Endometrial microvascular endothelial cells (primary cell): ENCODE data around the gene TAF1D. TPM values are rescaled to one million over a fixed set of nuclear protein-coding genes. Genes with fewer than 3 reads are reported as not detected.
"Not testable (repeated sequence)": the region's sequence is repeated elsewhere in the genome, so short reads cannot be mapped to it uniquely, and the experiment has no call there.

Source experiments
- in situ Hi-C: cut with HindIII; loops from 2 replicates; pipeline ENCODE4 v1.10.0; 2017; ENCODE audit warnings: low sequenced_read_pairs, low pct_unique_long_range_greater_than_20kb; ENCODE audit errors: inconsistent ontology term
- total RNA-seq: library from RNA; depleted of rRNA; stranded (reverse); fragments of >200 nt; gene quantifications from one replicate; pipeline ENCODE4 v1.2.3, GENCODE V29; 2015; ENCODE audit errors: inconsistent ontology term

Gene TAF1D, protein sequence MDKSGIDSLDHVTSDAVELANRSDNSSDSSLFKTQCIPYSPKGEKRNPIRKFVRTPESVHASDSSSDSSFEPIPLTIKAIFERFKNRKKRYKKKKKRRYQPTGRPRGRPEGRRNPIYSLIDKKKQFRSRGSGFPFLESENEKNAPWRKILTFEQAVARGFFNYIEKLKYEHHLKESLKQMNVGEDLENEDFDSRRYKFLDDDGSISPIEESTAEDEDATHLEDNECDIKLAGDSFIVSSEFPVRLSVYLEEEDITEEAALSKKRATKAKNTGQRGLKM
- total RNA-seq, result 144 TPM

DNA sequence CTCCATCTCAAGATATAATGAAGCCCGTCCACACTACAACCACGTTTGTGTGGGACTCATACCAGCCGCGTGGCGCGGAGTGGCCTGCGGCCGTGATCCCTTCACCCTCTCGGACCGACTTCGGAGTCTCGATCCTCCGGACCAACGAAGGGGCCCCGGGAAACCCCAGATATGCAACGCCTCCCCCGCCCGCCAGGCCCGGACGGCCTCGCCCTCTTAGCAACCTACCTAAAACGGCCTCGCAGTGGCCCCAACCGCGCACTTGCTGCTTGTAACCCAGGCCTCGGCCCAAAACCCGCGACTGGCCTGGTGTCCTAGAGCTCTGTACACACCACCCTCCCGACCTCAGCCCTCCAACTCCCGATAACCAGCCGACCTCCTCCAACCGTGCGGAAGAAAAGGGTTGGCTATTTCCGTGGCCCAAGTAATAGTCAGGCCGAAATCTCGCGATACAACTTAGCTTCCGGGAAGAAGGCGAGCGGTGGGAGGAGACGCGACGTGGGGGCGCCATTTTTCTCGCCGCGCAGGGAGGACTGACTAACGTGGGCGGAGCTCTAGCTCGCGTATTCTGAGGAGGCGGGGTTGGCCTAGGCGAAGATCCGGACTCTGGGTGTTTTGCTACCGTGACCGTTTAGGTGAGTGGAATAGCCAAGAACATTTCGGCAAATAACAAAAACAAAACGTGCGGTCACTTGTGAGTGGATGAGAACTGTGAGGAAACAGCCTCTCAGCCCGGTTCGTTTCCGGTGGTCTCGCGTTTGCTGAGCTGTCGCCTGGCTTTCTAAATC is at the start of gene TAF1D, which contains the start of gene C11orf54:
Gene TAF1D (minus strand): TSS at position 402 of the 788 bp plus-strand sequence. CDS start 2,191 bp downstream, outside the sequence.
Gene C11orf54 (plus strand): TSS at position 579 of the 788 bp plus-strand sequence. CDS start 5,722 bp downstream, outside the sequence.
- in situ Hi-C loops, result no loop called here

DNA sequence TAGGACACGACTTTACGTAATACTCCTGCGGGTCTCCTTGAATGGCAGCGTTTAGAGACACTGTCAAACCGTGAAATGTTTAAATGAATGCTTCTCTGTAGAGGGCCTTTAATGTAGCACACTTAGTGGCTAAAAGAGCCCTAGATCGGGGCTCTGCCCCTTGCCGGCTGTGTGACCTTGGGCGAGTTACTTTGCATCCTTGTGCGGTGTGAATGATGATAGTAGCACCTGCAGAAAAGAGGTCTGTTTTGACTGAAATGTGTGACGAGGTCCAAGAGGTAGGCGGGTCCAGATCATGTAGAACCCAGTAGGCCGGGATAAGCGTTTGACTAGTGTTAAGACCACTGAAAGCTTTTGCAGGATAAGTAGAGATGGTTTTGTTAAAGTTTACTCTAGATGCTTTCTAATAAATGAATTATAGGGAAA is 43.7 kb upstream of the TAF1D start:
- in situ Hi-C loops, result no loop called here

DNA sequence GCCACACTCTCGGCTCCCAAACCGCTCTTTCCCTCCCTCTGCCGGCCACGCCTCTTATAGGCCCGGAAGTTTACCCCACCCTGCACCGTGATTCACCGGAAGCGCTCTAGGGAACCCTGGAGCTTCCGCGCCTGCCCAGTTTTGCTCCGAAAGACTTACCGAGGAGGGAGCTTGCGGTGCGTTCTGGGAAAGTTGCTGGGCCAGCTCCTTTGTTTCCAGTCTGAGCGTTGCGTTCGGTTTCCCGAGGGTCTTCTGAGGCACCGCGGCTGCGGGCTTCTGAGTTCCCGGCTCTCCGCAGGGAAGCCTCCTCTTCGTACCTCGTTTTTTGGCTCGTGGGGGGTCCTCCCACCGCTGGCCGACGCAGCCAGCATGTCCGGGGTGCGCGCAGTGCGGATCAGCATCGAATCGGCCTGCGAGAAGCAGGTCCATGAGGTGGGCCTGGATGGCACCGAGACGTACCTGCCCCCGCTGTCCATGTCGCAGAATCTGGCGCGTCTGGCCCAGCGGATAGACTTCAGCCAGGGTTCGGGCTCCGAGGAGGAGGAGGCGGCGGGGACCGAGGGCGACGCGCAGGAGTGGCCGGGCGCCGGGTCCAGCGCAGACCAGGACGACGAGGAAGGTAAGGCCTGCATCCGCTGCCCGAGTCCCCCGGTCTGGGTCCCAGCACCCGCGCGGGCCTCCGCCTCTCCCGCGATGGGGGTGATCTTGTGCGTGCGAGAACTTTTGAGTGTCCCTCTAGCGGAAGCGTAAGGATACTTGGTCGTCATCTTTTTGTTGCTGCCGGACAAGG is 43.0 kb upstream of the TAF1D start, which contains the start of gene MED17:
Gene MED17 (plus strand): TSS at position 138 of the 790 bp plus-strand sequence. CDS start 232 bp downstream, at position 370.
- in situ Hi-C loops, result no loop called here

DNA sequence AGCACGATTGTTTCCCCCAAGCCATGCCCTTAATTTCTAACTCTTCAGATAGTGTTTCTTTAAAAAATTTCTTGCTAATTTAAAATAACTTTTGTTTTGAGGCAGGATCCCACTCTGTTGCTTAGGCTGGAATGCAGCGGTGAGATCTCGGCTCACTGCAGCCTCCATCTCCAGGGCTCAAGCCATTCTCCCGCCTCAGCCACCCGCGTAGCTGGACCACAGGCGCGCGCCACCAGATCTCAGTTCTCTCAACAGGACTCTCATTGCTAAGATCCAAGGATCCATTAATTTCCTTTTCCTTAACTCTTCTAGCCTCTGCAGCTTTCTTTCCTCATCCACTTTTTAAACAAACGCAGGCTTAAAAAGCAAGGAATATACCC is 42.5 kb upstream of the TAF1D start:
- in situ Hi-C loops, result no loop called here

DNA sequence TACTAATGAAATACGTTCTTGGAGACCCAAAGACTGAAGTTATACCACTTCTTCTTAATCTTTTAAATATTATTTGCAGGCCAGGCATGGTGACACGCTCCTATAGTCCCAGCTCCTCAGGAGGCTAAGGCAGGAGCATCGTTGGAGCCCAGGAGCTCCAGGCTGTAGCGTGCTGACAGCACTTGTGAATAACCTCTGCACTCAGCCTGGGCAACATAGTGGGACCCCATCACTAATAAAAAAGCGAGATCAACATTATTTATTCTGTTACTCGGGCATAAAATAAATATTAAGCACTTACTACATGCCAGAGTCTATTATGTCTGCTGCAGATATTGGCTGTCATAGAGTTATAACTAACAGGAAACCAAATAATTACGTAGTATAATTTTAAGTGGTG is 42.1 kb upstream of the TAF1D start:
- in situ Hi-C loops, result no loop called here

DNA sequence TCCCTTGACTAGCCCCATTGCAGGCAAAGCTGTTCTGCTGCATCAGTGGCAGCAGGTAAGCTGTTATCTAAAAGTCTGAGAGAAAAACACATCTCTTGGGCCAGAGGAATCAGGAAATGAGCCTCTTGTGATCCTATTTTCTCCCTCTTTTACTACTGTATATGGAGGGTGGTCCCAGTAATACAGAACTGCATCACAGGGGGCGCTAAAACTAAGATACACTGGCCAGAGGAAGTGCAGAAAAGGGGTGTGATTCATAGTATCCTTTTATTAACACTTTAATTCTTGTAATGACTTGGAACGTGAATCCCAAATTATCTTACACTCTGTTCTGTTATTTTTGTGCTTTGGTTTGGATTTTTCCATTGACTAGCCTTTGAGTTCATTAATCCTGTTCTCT is 34.0 kb upstream of the TAF1D start:
- in situ Hi-C loops, result no loop called here

DNA sequence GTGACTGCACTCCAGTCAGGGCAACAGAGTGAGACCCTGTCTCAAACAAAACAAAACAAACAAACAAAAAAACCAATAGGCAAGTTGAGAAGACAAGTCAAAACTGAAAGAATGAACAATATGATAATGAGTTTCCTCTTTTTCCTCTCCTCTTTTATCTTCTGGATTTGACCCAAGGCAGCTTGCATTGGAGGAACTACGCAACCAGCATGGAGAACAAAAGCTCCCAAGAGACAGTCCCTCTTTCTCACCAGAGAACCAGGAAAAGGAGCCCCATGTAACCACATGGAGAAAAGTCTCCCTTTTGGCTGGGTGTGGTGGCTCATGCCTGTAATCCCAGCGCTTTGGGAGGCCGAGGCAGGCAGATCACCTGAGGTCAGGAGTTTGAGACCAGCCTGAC is 33.3 kb upstream of the TAF1D start:
- in situ Hi-C loops, result not testable (repeated sequence)

DNA sequence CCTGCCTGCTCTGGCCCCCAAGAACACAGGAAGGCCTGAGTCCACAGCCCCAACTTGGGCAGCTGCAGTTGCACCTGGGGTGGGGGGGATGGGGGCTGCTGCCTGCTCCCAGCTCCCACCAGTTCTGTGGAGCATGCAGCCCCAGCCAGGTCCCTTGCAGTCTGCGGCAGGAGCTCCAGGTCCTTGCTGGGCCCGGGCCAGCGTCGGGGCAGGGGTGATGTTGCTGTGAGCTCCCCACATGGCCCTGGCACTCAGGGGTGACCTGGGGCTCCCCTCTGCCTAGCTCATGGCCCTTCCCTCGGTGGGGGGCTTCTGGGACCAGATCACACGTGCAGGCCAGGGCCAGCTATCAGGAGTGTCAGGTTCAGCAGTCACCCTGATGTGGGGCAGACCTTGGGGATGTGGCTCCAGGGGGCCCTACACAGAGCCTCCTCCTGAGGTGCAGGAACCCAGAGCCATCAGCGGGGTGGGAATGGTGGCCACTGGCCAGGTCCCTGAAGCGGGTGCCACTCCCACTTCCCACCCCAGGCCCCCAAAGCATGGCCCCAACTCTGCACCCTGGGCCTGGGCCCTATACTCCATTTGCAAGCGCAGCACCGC is 32.4 kb upstream of the TAF1D start:
- in situ Hi-C loops, result no loop called here

DNA sequence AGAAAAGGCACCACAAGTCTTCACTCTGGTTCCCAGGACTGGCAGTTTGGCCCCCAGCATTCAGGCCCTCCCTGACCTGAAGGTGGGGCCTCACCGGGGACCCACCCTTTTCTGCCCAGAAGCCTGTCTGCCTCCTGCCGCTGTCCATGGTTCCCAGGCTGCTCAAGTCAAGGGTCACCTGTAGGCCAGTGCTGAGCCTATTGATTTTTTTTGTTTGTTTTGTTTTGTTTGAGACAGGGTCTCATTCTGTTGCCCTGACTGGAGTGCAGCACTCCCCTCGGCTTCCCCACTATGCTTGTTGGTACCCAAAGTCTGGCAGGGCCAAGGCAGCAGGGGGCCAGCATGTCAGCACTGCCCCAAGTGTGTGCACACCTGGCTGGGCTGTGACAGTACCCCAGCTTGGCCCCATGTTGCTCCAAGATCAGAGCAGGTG is 31.8 kb upstream of the TAF1D start:
- in situ Hi-C loops, result no loop called here

DNA sequence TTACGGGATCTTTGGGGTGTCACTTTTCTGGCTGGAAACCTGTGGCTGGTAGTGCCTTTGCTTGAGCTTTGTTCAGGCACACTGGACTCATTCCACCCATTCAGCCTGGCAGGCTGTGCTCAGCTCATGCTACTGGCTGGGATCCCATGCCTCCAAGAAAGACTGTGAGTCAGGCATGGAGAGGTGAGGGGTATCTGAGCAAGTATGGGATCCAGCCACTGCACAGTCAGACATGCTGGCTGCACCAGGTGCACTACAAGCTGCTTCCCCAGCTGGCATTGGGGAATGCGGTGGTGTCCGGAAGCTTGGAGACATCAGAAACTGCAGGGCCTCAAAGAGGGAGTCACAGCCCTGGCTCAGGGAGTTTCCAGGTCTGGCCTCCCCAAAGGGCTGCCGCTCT is 30.8 kb upstream of the TAF1D start:
- in situ Hi-C loops, result no loop called here

DNA sequence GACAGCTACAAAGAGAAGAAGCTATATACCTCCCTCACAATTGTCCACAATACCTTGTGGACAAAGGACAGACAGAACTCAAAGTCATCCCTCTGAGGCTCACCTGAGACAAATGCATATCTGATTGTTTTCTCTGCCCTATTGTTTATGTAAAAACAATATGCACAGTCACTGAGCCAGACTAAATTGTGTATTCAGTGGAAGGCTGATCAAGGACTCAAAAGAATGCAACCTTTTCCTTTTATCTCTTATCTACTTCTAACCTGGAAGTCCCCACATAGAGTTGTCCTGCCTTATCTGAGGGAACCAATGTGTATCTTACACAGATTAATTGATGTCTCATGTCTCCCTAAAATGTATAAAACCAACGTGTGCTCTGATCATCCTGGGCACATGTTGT is 28.9 kb upstream of the TAF1D start:
- in situ Hi-C loops, result no loop called here

DNA sequence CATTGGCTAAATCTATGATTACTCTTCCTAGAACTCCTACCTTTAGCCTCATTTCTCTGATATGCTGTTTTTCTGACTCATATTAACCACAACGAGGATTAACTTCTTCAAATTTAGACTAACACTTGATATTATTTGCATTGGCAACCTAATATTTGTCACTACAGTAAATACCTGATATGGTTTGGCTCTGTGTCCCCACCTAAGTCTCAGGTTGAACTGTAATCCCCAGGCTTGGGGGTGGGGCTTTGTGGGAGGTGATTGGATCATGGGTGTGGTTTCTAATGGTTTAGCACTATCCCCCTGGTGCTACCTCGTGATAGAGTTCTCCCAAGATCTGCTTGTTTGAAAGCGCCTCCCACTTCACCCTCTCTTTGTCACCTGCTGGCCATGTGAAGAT is 25.7 kb upstream of the TAF1D start:
- in situ Hi-C loops, result no loop called here

DNA sequence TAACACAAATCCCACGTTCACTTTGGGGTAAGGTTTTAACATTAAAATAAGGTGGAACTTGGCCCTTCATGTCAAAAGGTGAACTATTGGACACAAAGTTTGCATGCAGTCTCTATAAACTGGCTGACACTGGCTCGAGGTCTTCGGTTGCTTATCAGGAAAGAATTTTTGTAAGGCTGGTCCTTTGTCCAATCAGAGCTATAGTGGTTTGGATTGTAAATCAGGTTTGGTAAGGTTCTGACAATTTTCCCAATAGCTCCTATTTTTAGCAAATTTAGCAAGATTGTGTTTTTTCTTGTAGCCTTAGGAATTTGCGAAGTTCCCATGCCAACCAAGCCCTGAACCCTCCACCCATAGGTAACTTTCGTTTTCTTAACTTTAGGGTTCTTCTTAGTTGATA is 25.2 kb upstream of the TAF1D start:
- in situ Hi-C loops, result no loop called here

DNA sequence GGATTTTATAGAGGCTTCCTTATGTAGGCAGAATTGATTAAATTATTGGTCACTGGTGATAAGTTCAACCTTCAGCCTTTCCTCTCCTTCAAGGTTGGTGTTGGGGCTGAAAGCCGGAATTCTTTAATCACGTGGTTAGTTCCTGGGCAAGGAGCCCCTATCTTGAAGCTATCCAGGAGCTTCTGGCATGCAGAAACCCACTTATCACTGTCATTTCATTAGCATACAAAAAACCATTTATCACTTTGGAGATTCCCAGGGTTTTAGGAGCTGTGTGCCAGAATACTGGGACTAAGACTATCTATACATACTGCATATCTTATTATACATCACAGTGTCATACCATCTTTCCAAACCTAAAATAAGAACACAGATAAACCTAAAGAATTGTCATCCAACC is 24.3 kb upstream of the TAF1D start:
- in situ Hi-C loops, result no loop called here

DNA sequence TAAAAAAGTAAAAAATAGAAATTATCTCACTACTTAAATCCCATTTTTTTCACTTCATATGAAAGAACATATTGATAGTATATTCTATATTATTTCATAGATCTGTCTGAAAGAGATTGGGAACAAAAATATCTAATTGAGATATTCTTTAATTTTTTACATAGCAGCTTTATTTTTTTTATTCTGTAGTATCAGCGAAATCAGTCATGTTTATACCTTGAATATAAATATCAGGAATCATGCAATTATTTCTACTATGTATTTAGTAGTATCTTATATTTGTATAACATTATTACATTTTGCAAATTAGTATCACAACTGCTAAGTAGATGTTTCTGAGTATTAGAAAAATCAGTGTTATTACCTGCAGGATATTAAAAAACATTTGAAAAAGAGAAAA is 20.6 kb upstream of the TAF1D start:
- in situ Hi-C loops, result no loop called here

DNA sequence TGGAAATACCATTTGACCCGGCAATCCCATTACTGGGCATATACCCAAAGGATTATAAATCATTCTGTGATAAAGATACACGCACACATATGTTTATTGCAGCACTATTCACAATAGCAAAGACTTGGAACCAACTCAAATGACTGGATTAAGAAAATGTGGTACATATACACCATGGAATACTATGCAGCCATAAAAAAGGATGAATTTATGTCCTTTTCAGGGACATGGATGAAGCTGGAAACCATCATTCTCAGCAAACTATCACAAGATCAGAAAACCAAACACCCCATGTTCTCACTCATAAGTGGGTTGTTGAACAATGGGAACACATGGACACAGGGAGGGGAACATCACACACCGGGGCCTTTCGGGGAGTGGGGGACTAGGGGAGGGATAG is 17.8 kb upstream of the TAF1D start:
- in situ Hi-C loops, result not testable (repeated sequence)

DNA sequence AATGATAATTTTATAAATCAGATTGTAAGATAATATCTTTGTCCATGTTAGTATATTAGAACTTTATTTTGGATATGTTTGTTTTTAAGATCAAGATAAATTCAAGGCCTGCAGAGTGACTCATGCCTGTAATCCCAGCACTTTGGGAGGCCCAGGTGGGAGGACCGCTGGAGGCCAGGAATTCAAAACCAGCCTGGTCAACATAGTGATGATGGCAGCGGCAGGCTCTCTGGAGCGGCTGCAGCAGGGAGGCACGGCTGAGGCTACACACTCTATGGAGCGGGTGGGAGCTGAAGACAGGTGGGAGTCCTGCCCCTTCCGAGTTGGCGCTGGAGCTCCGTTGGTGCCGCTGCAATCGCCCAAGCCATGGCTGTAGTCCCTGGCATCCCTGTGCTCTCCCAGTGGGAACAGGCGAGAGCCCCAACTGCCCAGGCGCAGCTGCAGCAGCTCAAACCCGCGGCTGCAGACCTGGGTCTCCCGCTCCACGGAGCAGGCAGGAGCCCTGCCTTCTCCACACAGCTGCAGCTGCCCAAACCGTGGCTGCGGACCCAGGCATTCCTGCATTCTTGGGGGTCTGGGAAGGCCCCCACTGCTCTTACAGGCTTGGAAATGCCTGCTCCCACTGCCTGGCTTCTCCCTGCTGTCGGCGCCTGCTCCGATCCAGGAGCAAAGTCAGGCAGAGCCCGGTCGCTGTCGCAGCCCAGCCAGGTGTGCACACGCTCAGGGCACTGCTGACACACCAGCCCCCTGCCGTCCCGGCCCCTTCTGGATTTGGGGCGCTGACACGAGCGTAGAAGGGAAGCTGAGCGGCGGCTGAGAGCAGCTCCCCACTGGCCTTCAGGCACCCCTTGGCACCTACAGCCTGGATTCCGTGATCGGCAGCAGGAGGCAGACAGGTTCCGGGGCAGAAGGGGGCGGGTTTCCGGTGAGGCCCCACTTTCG is 16.9 kb upstream of the TAF1D start:
- in situ Hi-C loops, result no loop called here

DNA sequence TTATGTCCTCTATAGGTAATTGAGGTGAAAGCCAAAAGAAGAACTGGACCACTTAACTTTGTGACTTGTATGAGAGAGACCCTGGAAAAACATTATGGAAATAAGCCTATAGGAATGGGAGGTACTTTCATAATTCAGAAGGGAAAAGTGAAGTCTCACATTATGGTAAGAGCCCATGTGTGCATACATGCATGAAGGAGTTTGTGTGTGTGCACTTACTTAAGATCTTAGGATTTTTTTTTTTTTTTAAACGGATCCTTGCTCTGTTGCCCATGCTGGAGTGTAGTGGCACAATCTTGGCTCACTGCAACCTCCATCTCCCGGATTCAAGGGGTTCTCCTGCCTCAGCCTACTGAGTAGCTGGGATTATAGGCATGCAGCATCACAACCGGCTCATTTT is 16.0 kb upstream of the TAF1D start:
- in situ Hi-C loops, result no loop called here
